ENCODE data around the gene SLC22A13. TPM values are rescaled to one million over a fixed set of nuclear protein-coding genes. Genes with fewer than 3 reads are reported as not detected.

Gene SLC22A13
- total and polyA plus RNA-seq, 10 of the 15 experiments (the other 5 are each of a cell fraction or from before 2014, with no cell fraction given) = 0.03 to 0.19 (median 0.11) TPM; not detected in 5

- TF ChIP-seq RUNX3 (IDR thresholded peaks at IDR 0.05; ENCODE audit: low read length) = no peak
- TF ChIP-seq JUND (IDR thresholded peaks at IDR 0.05; ENCODE audit: low read depth, low read length) = no peak
- TF ChIP-seq CREM (IDR thresholded peaks at IDR 0.05; ENCODE audit: low read depth) = no peak
- TF ChIP-seq BACH1 (IDR thresholded peaks at IDR 0.05; ENCODE audit: borderline replicate concordance) = no peak
- ChIA-PET POLR2A (no interaction called here), SMC1A (ENCODE audit: uncharacterized antibody, unreplicated experiment) (no interaction called here), CTCF (no interaction called here), RAD21 (ENCODE audit: unreplicated experiment) (no interaction called here)
- Histone ChIP-seq H3K4me3 (no peak overlapping the region), H3K27me3 (replicated peaks in 1 of 2; ENCODE audit: control insufficient read depth in 2 of 2, insufficient read depth in 2 of 2, low read length in 1 of 2) (peaks cover 0 to 3% of the 10 kb centered on the region in 2 experiments; a peak in 1 of 4 replicates), H3K79me2 (ENCODE audit: control insufficient read depth, insufficient read depth, low read length) (no peaks in the 10 kb centered on the region), H3K36me3 (ENCODE audit: control insufficient read depth in 2 of 2, insufficient read depth in 2 of 2, low read length in 1 of 2) (no peaks in the 10 kb centered on the region), H3K9me3 (replicated peaks; ENCODE audit: control insufficient read depth, insufficient read depth, low read length) (no peaks in the 10 kb centered on the region), H3K27ac (ENCODE audit: control insufficient read depth, insufficient read depth) (no peak overlapping the region), H3K9ac (ENCODE audit: control insufficient read depth, insufficient read depth, low read length) (no peak overlapping the region), H3K4me1 (ENCODE audit: control insufficient read depth, insufficient read depth, low read length) (no peaks in the 10 kb centered on the region), H4K20me1 (ENCODE audit: control insufficient read depth, insufficient read depth) (no peaks in the 10 kb centered on the region), H3K4me2 (ENCODE audit: control insufficient read depth, insufficient read depth) (no peak overlapping the region), H2AFZ (ENCODE audit: control insufficient read depth, low read depth, low read length) (no peak overlapping the region)
- DNase-seq (ENCODE audit: low read depth, low spot score) (no peak), FAIRE-seq (no peak), ATAC-seq (no peak)
- in situ Hi-C loops (cut with MboI) = no loop called here
- 50% methylated on average over 19 of the region's 22 CpGs for WGBS (ENCODE audit: insufficient coverage, insufficient replicate concordance, low lambda C conversion rate, missing lambda C conversion rate)
- BruUV-seq (replicated peaks) = no TSS peak
- intact Hi-C loops (cut with micrococcal nuclease; ENCODE audit: unreplicated experiment) = no loop called here
Measured at GRCh38 chr3:38316356-38317191, 51.0 kb downstream of the SLC22A13 start.

DNA sequence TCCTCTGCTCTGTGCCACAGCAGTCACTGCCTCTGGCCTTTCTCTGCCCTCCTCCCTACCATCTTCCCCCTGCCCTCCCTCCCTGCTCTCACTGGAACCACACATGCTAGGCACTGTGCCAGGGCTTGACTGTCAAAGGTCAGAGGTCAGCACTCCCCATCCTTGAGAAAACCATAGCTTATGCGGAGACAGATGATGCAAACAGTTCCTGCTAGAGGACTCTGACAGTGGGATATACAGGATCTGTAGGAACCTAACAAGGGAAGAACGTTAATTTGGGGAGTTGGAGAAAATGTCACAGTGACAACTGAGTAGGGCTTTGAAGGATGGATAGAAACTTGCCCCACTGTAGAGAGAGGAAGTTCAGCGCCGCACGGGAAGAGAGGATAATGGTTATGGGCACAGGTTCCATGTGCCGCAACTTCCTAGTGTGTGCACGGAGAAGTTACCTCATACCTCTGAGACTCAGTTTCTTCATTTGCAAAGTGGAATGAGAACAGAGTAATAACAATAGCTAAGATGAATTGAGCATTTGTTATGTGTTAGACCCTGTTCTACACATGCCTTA lies 51.7 kb downstream of the SLC22A13 start:
- no TSS peak for BruUV-seq (replicated peaks)
- H2AFZ ChIP-seq (ENCODE audit: control insufficient read depth, low read depth, low read length) = no peak overlapping the region
- CTCF ChIA-PET = no interaction called here
- peaks cover 0 to under 1% of the 10 kb centered on the region in 2 experiments; a peak in 1 of 4 replicates for H3K27me3 ChIP-seq (replicated peaks in 1 of 2; ENCODE audit: control insufficient read depth in 2 of 2, insufficient read depth in 2 of 2, low read length in 1 of 2)
- DNase-seq (ENCODE audit: low read depth, low spot score) (no peak), ATAC-seq (no peak), FAIRE-seq (no peak)
- no peak overlapping the region for H3K4me2 ChIP-seq (ENCODE audit: control insufficient read depth, insufficient read depth)
- no peaks in the 10 kb centered on the region for H3K79me2 ChIP-seq (ENCODE audit: control insufficient read depth, insufficient read depth, low read length)
- 76% methylated on average over 7 of the region's 7 CpGs for WGBS (ENCODE audit: insufficient coverage, insufficient replicate concordance, low lambda C conversion rate, missing lambda C conversion rate)
- SMC1A ChIA-PET (ENCODE audit: uncharacterized antibody, unreplicated experiment) = no interaction called here
- POLR2A ChIA-PET = no interaction called here
- H3K9me3 ChIP-seq (replicated peaks; ENCODE audit: control insufficient read depth, insufficient read depth, low read length) = no peaks in the 10 kb centered on the region
- H4K20me1 ChIP-seq (ENCODE audit: control insufficient read depth, insufficient read depth) = no peaks in the 10 kb centered on the region
- H3K4me1 ChIP-seq (ENCODE audit: control insufficient read depth, insufficient read depth, low read length) = no peaks in the 10 kb centered on the region
- H3K4me3 ChIP-seq = no peak overlapping the region
- H3K27ac ChIP-seq (ENCODE audit: control insufficient read depth, insufficient read depth) = no peak overlapping the region
- no peak overlapping the region for H3K9ac ChIP-seq (ENCODE audit: control insufficient read depth, insufficient read depth, low read length)
- in situ Hi-C loops (cut with MboI) (no loop called here), intact Hi-C loops (cut with micrococcal nuclease; ENCODE audit: unreplicated experiment) (no loop called here)
- no peaks in the 10 kb centered on the region for H3K36me3 ChIP-seq (ENCODE audit: control insufficient read depth in 2 of 2, insufficient read depth in 2 of 2, low read length in 1 of 2)
- RAD21 ChIA-PET (ENCODE audit: unreplicated experiment) = no interaction called here
- TF ChIP-seq, protein P1, sequence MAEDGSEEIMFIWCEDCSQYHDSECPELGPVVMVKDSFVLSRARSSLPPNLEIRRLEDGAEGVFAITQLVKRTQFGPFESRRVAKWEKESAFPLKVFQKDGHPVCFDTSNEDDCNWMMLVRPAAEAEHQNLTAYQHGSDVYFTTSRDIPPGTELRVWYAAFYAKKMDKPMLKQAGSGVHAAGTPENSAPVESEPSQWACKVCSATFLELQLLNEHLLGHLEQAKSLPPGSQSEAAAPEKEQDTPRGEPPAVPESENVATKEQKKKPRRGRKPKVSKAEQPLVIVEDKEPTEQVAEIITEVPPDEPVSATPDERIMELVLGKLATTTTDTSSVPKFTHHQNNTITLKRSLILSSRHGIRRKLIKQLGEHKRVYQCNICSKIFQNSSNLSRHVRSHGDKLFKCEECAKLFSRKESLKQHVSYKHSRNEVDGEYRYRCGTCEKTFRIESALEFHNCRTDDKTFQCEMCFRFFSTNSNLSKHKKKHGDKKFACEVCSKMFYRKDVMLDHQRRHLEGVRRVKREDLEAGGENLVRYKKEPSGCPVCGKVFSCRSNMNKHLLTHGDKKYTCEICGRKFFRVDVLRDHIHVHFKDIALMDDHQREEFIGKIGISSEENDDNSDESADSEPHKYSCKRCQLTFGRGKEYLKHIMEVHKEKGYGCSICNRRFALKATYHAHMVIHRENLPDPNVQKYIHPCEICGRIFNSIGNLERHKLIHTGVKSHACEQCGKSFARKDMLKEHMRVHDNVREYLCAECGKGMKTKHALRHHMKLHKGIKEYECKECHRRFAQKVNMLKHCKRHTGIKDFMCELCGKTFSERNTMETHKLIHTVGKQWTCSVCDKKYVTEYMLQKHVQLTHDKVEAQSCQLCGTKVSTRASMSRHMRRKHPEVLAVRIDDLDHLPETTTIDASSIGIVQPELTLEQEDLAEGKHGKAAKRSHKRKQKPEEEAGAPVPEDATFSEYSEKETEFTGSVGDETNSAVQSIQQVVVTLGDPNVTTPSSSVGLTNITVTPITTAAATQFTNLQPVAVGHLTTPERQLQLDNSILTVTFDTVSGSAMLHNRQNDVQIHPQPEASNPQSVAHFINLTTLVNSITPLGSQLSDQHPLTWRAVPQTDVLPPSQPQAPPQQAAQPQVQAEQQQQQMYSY (CRISPR knock-in tag; IDR thresholded peaks at IDR 0.05) = no peak
- no peak for TF ChIP-seq SMAD5 (IDR thresholded peaks at IDR 0.05; ENCODE audit: low read depth)
- no peak for TF ChIP-seq RAD21 (IDR thresholded peaks at IDR 0.05; ENCODE audit: insufficient read depth, low read depth, low read length)
- TF ChIP-seq ZNF24 (IDR thresholded peaks at IDR 0.05) = no peak
- TF ChIP-seq TCF12 (IDR thresholded peaks at IDR 0.05; ENCODE audit: low read depth, low read length) = no peak
- no peak for TF ChIP-seq USF2 (IDR thresholded peaks at IDR 0.05; ENCODE audit: borderline replicate concordance, low read depth, low read length)
- no peak for TF ChIP-seq MTA3 (IDR thresholded peaks at IDR 0.05; ENCODE audit: borderline replicate concordance, low read length)
